SJSA1 (cell line): ENCODE measurements around the gene JPT2. TPM values are rescaled to one million over a fixed set of nuclear protein-coding genes. Genes with fewer than 3 reads are reported as not detected.

Experiments
- DNase-seq, 2 experiments: peaks; one replicate each; pipeline ENCODE4 v3.0.0-alpha.2; 2015 to 2020; ENCODE audit warnings: low spot score in 2 of 2, low read depth in 1 of 2
- H3K27ac ChIP-seq: fragments of 250-450 bp; sonication (Bioruptor Pico); 2 replicates; pipeline ENCODE4 v1.5.1; 2020; ENCODE audit warnings: mild to moderate bottlenecking, moderate library complexity
- H3K27me3 ChIP-seq: fragments of 250-450 bp; sonication (Bioruptor Pico); replicated peaks from 2 replicates; pipeline ENCODE4 v1.5.1; 2020; ENCODE audit warnings: mild to moderate bottlenecking, moderate library complexity
- H3K36me3 ChIP-seq: fragments of 250-450 bp; sonication (Bioruptor Pico); 2 replicates; pipeline ENCODE4 v1.5.1; 2020; ENCODE audit warnings: mild to moderate bottlenecking
- H3K4me1 ChIP-seq: fragments of 250-450 bp; sonication (Bioruptor Pico); replicated peaks from 2 replicates; pipeline ENCODE4 v1.6.1; 2021; ENCODE audit warnings: mild to moderate bottlenecking
- H3K4me3 ChIP-seq: fragments of 250-450 bp; sonication (Bioruptor Pico); 2 replicates; pipeline ENCODE4 v1.5.1; 2020; ENCODE audit warnings: mild to moderate bottlenecking
- H3K9me3 ChIP-seq: fragments of 250-450 bp; sonication (Bioruptor Pico); replicated peaks from 2 replicates; pipeline ENCODE4 v1.5.1; 2020; ENCODE audit warnings: mild to moderate bottlenecking
- total RNA-seq: library from RNA; depleted of rRNA; stranded (reverse); fragments of >200 nt; shearing (Covaris generic); gene quantifications from 2 replicates; pipeline ENCODE4 v1.2.3, GENCODE V29; 2014

The JPT2 gene
- total RNA-seq, 1 experiment from 2014 or later: 352 TPM

DNA sequence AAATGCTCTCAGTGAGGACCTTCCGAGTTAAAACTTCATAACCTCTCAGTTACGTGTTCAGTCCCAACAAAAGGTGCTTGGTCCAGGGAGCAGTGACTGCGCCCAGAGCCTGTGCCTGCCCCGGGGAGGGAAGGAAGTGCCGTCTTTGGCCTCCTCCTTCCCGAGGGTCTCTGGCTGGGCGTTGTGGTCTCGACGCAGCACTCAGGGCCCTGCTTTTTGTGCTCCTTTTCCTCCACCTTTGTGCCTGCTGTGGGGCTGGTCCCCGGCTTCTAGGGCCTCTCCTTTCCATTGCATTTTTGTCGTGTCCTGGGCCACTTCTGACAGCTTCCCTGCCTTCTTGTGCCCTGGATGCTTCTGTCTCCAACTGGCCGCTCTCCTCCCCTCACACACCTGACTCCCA lies 36.8 kb upstream of the JPT2 start:
- Histone ChIP-seq H3K4me1 (peaks cover 11% of the 10 kb centered on the region), H3K27ac (no peak overlapping the region), H3K9me3 (0 out of 2 replicates have a peak, but pooled peaks cover 3% of the 10 kb centered on the region), H3K4me3 (no peak overlapping the region), H3K36me3 (peaks cover 70% of the 10 kb centered on the region), H3K27me3 (no peaks in the 10 kb centered on the region)
- DNase-seq: no peak

DNA sequence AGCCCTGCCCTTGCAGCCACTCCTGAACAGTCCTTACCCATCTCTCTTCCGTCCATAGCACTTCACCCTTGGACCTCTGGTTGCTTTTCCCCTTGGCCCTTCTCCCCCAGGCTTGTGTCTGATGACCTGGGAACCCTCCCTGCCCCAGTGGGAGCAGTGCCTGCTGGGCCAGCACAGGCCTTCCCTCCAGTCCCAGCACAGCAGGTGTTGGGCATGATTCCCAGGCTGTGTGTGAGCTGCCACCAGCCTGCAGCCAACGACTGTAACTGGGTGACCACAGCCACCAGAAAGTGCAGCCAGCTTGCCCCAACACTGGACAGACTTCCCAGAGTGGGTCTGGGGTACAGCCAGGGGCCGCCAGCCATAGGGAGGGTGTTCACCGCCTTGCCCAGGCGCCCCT lies 35.9 kb upstream of the JPT2 start:
- 0 out of 2 replicates have a peak, but pooled peaks cover 3% of the 10 kb centered on the region for H3K9me3 ChIP-seq
- H3K36me3 ChIP-seq: peaks cover 79% of the 10 kb centered on the region
- H3K27ac ChIP-seq: no peak overlapping the region
- peaks cover 15% of the 10 kb centered on the region for H3K4me1 ChIP-seq
- H3K27me3 ChIP-seq: no peaks in the 10 kb centered on the region
- no peak for DNase-seq
- H3K4me3 ChIP-seq: no peak overlapping the region

GRCh38 chr16:1642753-1643152 lies 35.3 kb upstream of the JPT2 start:
- Histone ChIP-seq H3K4me1 (peaks cover 15% of the 10 kb centered on the region), H3K27me3 (no peaks in the 10 kb centered on the region), H3K36me3 (peaks cover 76% of the 10 kb centered on the region), H3K9me3 (0 out of 2 replicates have a peak, but pooled peaks cover 3% of the 10 kb centered on the region), H3K4me3 (no peak overlapping the region), H3K27ac (no peak overlapping the region)
- DNase-seq: no peak

- Histone ChIP-seq H3K27ac (no peak overlapping the region), H3K4me3 (no peak overlapping the region), H3K4me1 (peaks cover 15% of the 10 kb centered on the region), H3K36me3 (peaks cover 69% of the 10 kb centered on the region), H3K27me3 (no peaks in the 10 kb centered on the region), H3K9me3 (0 out of 2 replicates have a peak, but pooled peaks cover 3% of the 10 kb centered on the region)
- DNase-seq: no peak
These were observed 34.6 kb upstream of the JPT2 start for GRCh38 chr16:1643521-1643920.

- Histone ChIP-seq H3K27ac (peak overlapping the region; percentile 14; the same call in 1 of the 2 replicates), H3K27me3 (no peaks in the 10 kb centered on the region), H3K4me1 (peaks cover 15% of the 10 kb centered on the region), H3K4me3 (no peak overlapping the region), H3K36me3 (peaks cover 51% of the 10 kb centered on the region), H3K9me3 (no peaks in the 10 kb centered on the region)
- peak in 1 of 2 experiments; percentile 38 for DNase-seq
These were observed 32.1 kb upstream of the JPT2 start for GRCh38 chr16:1645914-1646525.

GRCh38 chr16:1647856-1648255 lies 30.2 kb upstream of the JPT2 start:
- Histone ChIP-seq H3K9me3 (no peaks in the 10 kb centered on the region), H3K27ac (no peak overlapping the region), H3K4me1 (peaks cover 15% of the 10 kb centered on the region), H3K36me3 (peaks cover 51% of the 10 kb centered on the region), H3K4me3 (no peak overlapping the region), H3K27me3 (no peaks in the 10 kb centered on the region)
- no peak for DNase-seq

DNA sequence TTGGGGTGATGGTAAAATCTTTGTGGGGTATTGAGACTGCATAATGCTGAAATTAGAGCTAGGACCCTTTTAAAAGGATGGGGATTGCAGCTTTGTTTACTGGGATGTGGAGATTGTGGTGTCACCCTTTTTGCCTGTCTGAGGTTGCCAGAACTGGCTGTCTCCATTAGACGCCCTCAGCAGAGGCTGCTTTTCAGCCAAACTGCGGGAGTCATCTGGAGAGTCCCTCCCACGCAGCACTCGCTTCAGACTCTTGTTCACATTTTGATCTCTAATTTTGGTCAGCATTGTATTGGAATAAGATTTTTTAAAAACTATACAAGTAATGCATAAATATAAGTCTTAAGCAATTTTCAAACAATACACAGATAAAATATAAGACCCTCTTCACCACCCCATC lies 27.9 kb upstream of the JPT2 start:
- no peak for DNase-seq
- Histone ChIP-seq H3K36me3 (peaks cover 59% of the 10 kb centered on the region), H3K9me3 (no peaks in the 10 kb centered on the region), H3K27ac (no peak overlapping the region), H3K4me3 (no peak overlapping the region), H3K27me3 (no peaks in the 10 kb centered on the region), H3K4me1 (peaks cover 15% of the 10 kb centered on the region)

DNA sequence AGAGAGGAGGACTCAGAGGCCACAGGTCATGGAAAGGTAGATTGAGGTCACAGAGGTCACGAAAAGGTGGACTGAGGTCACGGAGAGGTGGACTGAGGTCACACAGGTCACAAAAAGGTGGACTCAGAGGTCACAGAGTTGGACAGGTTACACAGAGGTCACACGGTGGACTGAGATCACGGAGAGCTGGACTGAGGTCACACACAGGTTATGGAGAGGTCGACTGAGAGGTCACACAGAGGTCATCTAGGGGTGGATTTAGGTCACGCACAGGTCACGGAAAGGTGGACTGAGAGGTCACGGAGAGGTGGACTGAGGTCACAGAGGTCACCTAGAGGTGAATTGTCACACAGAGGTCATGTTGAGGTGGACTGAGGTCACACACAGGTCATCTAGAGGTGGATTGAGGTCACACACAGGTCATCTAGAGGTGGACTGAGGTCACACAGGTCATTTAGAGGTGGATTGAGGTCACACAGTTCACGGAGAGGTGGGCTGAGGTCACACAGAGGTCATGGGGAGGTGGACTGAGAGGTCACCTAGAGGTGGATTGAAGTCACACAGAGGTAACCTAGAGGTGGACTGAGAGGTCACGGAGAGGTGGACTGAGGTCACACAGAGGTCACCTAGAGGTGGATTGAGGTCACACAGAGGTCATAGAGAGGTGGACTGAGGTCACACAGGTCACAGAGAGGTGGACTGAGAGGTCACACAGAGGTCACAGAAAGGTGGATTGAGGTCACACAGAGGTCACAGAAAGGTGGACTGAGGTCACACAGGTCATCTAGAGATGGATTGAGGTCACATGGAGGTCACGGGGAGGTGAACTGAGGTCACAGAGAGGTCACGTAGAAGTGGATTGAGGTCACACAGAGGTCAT lies 26.7 kb upstream of the JPT2 start:
- no peak for DNase-seq
- H3K27ac ChIP-seq: no peak overlapping the region
- H3K9me3 ChIP-seq: no peaks in the 10 kb centered on the region
- H3K36me3 ChIP-seq: peaks cover 61% of the 10 kb centered on the region
- H3K4me3 ChIP-seq: no peak overlapping the region
- H3K27me3 ChIP-seq: no peaks in the 10 kb centered on the region
- peaks cover 3% of the 10 kb centered on the region for H3K4me1 ChIP-seq

GRCh38 chr16:1651974-1652312 lies 26.1 kb upstream of the JPT2 start:
- Histone ChIP-seq H3K4me3 (no peak overlapping the region), H3K27ac (no peak overlapping the region), H3K4me1 (no peaks in the 10 kb centered on the region), H3K27me3 (no peaks in the 10 kb centered on the region), H3K36me3 (peaks cover 61% of the 10 kb centered on the region), H3K9me3 (no peaks in the 10 kb centered on the region)
- no peak for DNase-seq

- peaks cover 67% of the 10 kb centered on the region for H3K36me3 ChIP-seq
- DNase-seq: no peak
These were observed 25.1 kb upstream of the JPT2 start for GRCh38 chr16:1653023-1653422.

GRCh38 chr16:1654505-1655268 lies 23.4 kb upstream of the JPT2 start:
- no peaks in the 10 kb centered on the region for H3K27me3 ChIP-seq
- no peaks in the 10 kb centered on the region for H3K4me1 ChIP-seq
- no peak for DNase-seq
- H3K4me3 ChIP-seq: no peak overlapping the region
- no peaks in the 10 kb centered on the region for H3K9me3 ChIP-seq
- peaks cover 83% of the 10 kb centered on the region for H3K36me3 ChIP-seq
- H3K27ac ChIP-seq: no peak overlapping the region

More at GRCh38 chr16:1653023-1653422, 25.1 kb upstream of the JPT2 start:
- no peaks in the 10 kb centered on the region for H3K27me3 ChIP-seq
- H3K4me1 ChIP-seq: no peaks in the 10 kb centered on the region
- no peak overlapping the region for H3K27ac ChIP-seq
- H3K4me3 ChIP-seq: no peak overlapping the region
- no peaks in the 10 kb centered on the region for H3K9me3 ChIP-seq

GRCh38 chr16:1655269-1655807 lies 22.7 kb upstream of the JPT2 start:
- Histone ChIP-seq H3K4me3 (no peak overlapping the region), H3K27ac (no peak overlapping the region), H3K4me1 (no peaks in the 10 kb centered on the region), H3K27me3 (no peaks in the 10 kb centered on the region), H3K36me3 (peaks cover 89% of the 10 kb centered on the region), H3K9me3 (no peaks in the 10 kb centered on the region)
- DNase-seq: no peak

GRCh38 chr16:1655909-1656807 lies 21.9 kb upstream of the JPT2 start:
- Histone ChIP-seq H3K4me1 (no peaks in the 10 kb centered on the region), H3K27me3 (no peaks in the 10 kb centered on the region), H3K9me3 (no peaks in the 10 kb centered on the region), H3K4me3 (no peak overlapping the region), H3K36me3 (peaks cover 86% of the 10 kb centered on the region), H3K27ac (no peak overlapping the region)
- no peak for DNase-seq
